SH-SY5Y (cell line): Measurements from ENCODE around the gene B4GALT6.

ENCODE experiments used
- GATA2 ChIP-seq: IDR thresholded peaks from 2 replicates; pipeline ENCODE4 v1.6.1; 2011; ENCODE audit warnings: mild to moderate bottlenecking, low read depth, low read length
- GATA3 ChIP-seq: IDR thresholded peaks from 2 replicates; pipeline ENCODE4 v1.6.1; 2011; ENCODE audit warnings: low read depth, mild to moderate bottlenecking, low read length, moderate library complexity

- TF ChIP-seq GATA3 (no peak), GATA2 (no peak)
These were observed 1.0 kb upstream of the B4GALT6 start for GRCh38 chr18:31685097-31686082.
